HL-60/S4 treated with retinoic acid at 250 ng/mL for 4 days and 3 days (cell line): ENCODE measurements around the gene FBXW11.

Experiments
- in situ Hi-C: fragments of 300-500 bp; cut with MboI; formaldehyde crosslinking; loops from 2 replicates; pipeline ENCODE4 v1.7.0; 2022; ENCODE audit warnings: low sequenced_read_pairs

Gene FBXW11

GRCh38 chr5:172006321-172007174 lies at the start of gene FBXW11:
TSS of gene FBXW11 (minus strand) at chr5:172006638. CDS start at chr5:172006502, 136 bp downstream.
- in situ Hi-C loops = no loop called here

DNA sequence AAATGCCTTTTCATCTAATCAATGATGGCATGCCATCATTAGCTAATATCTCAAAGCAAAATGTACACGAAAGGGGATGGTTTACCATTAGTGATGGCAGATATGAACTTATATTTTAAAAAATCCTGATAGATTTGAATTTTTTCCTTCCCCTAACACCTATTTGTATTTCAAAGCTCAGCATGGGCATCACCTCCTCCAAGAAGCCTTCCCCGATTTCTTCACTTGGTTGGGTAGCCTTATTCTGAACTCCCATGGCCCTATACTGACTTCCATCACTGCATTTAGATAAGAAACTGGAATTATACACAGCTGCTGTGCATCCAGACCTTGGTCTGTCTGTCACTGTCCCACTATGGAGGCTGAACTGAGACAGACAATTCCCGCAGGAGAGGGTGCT lies 49.6 kb upstream of the FBXW11 start:
- in situ Hi-C loops = no loop called here

GRCh38 chr5:172055421-172055820 lies 49.0 kb upstream of the FBXW11 start:
- in situ Hi-C loops = no loop called here

- in situ Hi-C loops = no loop called here
Observed at GRCh38 chr5:172054611-172055153, 48.2 kb upstream of the FBXW11 start.

DNA sequence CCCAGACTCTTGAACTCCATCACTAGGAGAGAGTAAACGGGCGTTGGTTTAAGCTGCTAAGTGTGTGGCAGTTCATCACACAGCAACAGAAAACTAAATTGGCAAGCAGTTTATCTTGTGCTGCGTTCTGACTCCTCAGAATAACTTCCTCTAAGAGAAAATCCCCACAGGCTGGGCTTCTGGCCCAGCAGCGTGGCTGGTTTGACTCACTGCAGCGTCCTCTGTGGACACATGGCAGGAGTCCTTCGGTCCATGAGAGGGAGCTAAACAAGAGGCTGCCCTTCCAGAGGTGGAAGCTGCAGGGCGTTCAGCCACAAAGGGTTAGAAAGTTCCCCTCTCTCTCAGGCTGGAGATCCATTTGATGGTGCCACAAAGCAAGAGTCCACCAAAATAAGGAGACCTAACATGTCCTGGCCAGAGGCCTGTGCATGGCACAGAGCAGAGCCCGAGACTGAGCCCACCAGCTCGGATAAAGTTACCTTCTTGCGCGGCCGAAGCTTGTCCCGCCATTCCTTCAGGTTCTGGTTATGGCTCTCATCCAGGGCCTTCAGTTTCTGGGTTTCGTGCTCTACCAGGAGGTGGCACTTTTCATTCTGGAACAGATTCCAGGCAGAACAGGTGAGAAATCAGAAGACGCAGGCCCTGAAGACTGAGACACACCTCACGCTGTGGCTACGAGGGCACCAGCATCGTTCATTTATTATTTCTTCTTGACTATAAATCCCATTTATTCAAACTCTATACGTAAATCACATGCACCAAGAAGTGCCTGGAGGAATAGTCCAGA lies 46.2 kb upstream of the FBXW11 start:
- in situ Hi-C loops = no loop called here

- in situ Hi-C loops = no loop called here
Observed at GRCh38 chr5:172051643-172052339, 45.4 kb upstream of the FBXW11 start.

DNA sequence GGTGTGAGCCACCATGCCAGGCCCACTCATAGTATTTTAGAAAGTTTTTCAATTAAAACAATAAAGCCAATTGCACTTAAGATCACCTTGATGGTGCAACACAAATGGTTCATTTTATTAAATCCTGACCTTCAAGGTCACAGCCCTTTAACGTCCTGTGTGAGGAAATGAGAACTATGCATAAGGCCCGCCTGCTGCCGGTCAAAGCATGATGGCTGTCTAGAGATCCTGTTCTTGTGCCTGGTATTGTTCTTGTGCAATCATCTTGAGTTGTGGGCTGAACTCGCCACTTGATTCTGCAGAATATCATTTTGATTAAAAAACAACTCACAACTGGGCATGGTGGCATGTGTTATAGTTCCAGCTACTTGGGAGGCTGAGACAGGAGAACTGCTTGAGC lies 43.6 kb upstream of the FBXW11 start:
- in situ Hi-C loops = no loop called here

DNA sequence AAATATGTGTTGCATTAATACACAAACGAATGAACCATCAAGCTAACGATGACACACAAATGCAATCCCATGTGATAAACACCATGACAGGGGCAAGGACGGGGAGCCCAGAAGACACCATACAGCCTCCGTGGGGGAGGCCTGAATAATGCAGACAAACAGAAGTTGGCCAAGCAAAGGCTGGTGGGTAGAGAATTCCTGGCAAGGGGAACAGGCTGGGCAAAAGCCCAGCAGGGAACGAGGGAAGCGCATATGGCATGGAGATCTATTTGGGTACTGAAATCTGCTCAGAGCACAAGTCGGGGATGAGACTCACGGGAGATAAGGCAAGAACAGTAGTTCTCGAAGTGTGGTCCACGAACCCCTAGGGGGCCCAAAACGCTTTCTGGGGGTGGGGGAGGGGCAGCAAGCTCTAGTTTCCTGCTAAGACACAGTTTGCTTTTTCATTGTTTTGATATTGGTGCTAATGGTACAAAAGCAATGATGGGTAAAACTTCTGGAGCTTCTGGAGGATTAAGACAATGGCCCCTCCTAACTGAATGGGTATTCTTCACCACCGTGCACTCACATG lies 42.9 kb upstream of the FBXW11 start:
- in situ Hi-C loops = no loop called here

DNA sequence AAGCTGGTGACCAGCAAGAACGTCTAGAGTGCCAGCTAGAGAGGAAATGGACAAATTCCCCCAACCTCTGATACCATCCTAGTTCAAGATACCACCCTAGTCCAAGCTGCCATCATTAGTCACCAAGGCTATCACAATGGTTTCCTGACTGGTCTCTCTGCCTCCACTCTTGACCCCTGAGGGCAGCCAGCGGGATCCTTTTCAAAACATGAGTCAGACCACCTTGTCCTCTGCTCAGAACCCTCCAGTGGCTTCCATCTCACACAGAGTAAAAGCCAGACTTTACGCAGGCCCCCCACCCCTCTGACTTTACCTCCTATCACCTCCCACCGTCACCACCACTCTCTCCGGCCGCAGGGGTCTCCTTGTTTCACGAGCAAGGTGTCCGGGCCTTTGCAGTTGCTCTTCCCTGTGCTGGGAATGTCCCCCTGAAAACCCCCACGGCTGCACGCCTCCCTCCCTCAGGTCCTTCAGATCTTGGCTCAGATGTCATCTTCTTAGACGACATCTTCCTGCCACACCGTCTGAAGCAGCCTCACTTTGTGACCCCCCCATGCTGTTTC lies 42.2 kb upstream of the FBXW11 start:
- in situ Hi-C loops = no loop called here

- in situ Hi-C loops = no loop called here
Observed at GRCh38 chr5:172048170-172048422, 41.7 kb upstream of the FBXW11 start.

DNA sequence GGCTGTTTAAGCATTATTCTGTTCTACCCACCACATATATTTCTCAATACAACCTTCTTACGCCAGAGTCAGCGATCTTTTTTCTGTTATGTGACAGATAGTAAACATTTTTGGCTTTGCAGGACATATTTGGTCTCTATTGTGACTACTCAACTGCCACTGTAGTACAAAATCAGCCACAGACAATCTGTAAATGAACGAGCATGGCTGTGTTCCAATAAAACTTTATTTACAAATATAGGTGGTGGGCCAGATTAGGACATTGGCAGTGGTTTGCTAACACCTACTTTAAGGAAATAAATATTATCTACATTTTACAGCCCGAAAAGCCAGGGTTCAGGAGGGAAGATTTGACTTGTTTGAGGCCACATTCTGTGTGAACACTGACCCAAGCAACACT lies 40.2 kb upstream of the FBXW11 start:
- in situ Hi-C loops = no loop called here

DNA sequence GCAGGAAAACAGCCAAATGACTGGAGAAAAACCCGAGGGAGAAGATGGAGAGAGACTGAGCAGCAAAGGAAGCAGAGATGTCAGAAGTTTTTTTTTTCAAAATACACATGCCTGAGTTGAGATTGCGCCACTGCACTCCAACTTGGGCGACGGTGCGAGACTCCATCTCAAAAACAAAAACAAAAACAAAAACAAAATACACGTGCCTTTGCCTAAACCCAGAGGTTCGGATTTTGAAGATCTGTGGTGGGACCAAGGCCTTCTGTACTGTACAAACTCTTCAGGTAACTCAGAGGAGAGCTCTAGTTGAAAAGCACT lies 38.8 kb upstream of the FBXW11 start:
- in situ Hi-C loops = no loop called here

DNA sequence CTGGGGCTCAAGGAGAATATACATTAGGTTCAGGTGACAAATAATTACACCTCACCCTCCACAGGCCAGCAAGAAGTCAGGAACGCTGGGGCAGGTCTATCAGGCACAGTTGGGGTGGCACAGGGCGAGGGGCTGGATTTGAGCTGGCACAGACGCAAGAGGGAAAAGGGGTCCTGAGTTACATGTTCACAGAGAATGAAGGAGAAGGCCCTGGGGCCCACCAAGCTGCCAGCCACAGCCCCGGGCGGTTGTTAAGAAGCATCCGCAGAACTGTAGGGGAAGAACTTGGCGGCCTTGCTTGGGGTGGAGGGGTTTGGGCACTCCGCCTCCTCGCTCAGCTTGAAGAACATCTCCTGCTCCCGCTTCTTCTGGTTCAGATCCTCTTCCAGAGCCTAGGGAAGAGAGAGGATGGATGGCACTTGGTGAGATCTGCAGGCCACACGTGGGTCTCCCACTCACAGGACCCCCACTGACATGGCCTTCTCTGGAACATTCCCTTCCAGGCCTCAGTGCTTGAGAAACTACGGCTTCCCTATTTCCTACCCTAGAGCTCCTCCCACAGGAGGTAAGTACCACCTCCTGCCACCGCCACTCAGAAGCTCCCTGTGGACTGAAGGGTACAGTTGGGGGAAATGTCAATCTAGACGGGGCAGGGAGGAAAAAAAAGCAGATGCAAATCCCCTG lies 38.3 kb upstream of the FBXW11 start:
- in situ Hi-C loops = no loop called here

- in situ Hi-C loops = no loop called here
Observed at GRCh38 chr5:172043865-172044264, 37.4 kb upstream of the FBXW11 start.

DNA sequence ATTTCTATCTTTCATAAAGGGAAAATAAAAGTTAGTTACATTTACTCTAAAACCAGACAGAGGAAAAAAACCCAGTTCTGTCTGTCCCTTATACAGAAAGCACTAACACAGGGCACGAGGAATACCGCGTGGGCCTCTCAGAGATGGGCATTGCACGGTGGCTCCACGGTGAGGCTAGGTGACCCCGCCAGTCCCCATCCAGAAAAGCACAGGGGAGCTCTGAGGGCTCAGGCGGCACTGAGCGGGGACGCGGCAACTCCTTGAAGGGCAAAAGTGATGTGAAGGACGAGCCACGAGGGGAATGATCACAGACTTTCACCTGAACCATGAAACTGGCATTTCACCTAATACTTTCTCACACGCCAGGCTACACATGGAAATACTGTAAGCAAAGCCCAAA lies 35.7 kb upstream of the FBXW11 start:
- in situ Hi-C loops = no loop called here

GRCh38 chr5:172038167-172038566 lies 31.7 kb upstream of the FBXW11 start:
- in situ Hi-C loops = no loop called here

DNA sequence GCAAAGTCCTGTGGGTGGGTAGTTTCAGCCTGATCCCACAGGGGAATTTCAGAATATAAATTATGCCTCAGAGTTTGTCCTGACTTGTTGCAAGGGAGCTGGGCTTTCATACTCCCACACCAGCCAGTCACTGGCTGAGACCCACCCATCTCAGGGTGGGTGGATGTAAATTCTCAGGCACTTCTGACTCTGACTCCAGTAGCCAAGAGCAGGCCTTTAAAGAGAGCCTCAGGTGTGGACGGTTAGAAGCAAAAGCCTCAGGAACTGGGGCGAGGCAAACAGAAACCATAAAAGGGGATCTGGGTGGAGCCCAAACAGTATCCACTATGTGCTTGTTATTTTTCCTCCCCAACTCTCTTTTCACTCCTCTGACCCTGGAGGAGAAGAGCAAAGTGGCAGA lies 28.6 kb upstream of the FBXW11 start:
- in situ Hi-C loops = no loop called here

- in situ Hi-C loops = no loop called here
Observed at GRCh38 chr5:172031894-172032461, 25.5 kb upstream of the FBXW11 start.

GRCh38 chr5:172029876-172030275 lies 23.4 kb upstream of the FBXW11 start:
- in situ Hi-C loops = no loop called here

- in situ Hi-C loops = no loop called here
Observed at GRCh38 chr5:172028167-172028566, 21.7 kb upstream of the FBXW11 start.
